ENCODE data around the gene CFB. TPM values are rescaled to one million over a fixed set of nuclear protein-coding genes. Genes with fewer than 3 reads are reported as not detected.

Gene CFB
- 1 to 10 TPM; 3.7 to 6.8 (median 5.1) TPM for total RNA-seq

DNA sequence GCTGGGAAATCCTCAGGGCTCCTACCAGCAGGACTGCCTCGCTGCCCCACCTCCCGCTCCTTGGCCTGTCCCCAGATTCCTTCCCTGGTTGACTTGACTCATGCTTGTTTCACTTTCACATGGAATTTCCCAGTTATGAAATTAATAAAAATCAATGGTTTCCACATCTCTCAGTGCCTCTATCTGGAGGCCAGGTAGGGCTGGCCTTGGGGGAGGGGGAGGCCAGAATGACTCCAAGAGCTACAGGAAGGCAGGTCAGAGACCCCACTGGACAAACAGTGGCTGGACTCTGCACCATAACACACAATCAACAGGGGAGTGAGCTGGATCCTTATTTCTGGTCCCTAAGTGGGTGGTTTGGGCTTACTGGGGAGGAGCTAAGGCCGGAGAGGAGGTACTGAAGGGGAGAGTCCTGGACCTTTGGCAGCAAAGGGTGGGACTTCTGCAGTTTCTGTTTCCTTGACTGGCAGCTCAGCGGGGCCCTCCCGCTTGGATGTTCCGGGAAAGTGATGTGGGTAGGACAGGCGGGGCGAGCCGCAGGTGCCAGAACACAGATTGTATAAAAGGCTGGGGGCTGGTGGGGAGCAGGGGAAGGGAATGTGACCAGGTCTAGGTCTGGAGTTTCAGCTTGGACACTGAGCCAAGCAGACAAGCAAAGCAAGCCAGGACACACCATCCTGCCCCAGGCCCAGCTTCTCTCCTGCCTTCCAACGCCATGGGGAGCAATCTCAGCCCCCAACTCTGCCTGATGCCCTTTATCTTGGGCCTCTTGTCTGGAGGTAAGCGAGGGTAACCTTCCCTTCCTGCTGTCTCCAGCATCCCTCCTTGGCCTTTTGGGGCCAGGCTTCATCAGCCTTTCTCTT lies at the start of gene CFB:
TSS of gene CFB (plus strand) at position 589 of the 863 bp plus-strand sequence. CDS start at position 716, 127 bp downstream.
- no peak for TF ChIP-seq EP300 (IDR thresholded peaks at IDR 0.05)
- TF ChIP-seq POLR2AphosphoS5 (IDR thresholded peaks at IDR 0.05): peak in 1 of 3 donors; percentile 22
- Histone ChIP-seq H3K9me3 (no peaks in the 10 kb centered on the region), H3K4me1 (peaks cover 21% of the 10 kb centered on the region), H3K36me3 (peaks cover 4% of the 10 kb centered on the region), H3K27me3 (no peaks in the 10 kb centered on the region), H3K4me3 (peak within 1 kb of the TSS; percentile 19), H3K27ac (peak within 1 kb of the TSS; percentile 78)
- peak; percentile 89 to 90 for DNase-seq (ENCODE audit: low spot score in 2 of 2)
- WGBS: 30% methylated on average over 10 of the region's 11 CpGs

DNA sequence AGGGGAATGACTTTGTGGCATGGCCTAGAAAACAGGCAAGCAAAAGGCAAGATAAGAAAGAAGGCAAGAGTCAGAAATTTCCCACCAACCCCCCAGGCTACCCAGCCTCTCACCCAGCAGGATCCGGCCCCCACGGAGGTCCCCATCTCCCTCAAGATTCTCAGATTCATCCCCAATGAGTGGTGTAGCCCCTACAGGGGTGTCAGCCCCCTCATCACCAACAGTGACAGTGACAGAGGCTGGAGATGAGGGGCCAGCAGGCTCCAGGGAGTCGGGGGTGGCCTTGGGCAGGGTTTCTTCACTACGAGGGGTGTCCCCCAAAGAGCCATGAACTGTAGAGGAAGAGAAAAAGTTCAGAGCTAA lies 49.4 kb upstream of the CFB start:
- H3K36me3 ChIP-seq: peaks cover 39% of the 10 kb centered on the region
- no peak for DNase-seq (ENCODE audit: low spot score in 2 of 2)
- no peaks in the 10 kb centered on the region for H3K27me3 ChIP-seq
- TF ChIP-seq, protein P1, sequence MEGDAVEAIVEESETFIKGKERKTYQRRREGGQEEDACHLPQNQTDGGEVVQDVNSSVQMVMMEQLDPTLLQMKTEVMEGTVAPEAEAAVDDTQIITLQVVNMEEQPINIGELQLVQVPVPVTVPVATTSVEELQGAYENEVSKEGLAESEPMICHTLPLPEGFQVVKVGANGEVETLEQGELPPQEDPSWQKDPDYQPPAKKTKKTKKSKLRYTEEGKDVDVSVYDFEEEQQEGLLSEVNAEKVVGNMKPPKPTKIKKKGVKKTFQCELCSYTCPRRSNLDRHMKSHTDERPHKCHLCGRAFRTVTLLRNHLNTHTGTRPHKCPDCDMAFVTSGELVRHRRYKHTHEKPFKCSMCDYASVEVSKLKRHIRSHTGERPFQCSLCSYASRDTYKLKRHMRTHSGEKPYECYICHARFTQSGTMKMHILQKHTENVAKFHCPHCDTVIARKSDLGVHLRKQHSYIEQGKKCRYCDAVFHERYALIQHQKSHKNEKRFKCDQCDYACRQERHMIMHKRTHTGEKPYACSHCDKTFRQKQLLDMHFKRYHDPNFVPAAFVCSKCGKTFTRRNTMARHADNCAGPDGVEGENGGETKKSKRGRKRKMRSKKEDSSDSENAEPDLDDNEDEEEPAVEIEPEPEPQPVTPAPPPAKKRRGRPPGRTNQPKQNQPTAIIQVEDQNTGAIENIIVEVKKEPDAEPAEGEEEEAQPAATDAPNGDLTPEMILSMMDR (IDR thresholded peaks at IDR 0.05): no peak
- TF ChIP-seq POLR2AphosphoS5 (IDR thresholded peaks at IDR 0.05) (no peak), EP300 (IDR thresholded peaks at IDR 0.05) (no peak), POLR2A (IDR thresholded peaks at IDR 0.05) (no peak)
- peak overlapping the region; percentile 82 for H3K27ac ChIP-seq
- H3K4me3 ChIP-seq: peak overlapping the region; percentile 83
- H3K4me1 ChIP-seq: peaks cover 37% of the 10 kb centered on the region
- WGBS: 45% methylated on average over 4 of the region's 4 CpGs
- no peaks in the 10 kb centered on the region for H3K9me3 ChIP-seq

DNA sequence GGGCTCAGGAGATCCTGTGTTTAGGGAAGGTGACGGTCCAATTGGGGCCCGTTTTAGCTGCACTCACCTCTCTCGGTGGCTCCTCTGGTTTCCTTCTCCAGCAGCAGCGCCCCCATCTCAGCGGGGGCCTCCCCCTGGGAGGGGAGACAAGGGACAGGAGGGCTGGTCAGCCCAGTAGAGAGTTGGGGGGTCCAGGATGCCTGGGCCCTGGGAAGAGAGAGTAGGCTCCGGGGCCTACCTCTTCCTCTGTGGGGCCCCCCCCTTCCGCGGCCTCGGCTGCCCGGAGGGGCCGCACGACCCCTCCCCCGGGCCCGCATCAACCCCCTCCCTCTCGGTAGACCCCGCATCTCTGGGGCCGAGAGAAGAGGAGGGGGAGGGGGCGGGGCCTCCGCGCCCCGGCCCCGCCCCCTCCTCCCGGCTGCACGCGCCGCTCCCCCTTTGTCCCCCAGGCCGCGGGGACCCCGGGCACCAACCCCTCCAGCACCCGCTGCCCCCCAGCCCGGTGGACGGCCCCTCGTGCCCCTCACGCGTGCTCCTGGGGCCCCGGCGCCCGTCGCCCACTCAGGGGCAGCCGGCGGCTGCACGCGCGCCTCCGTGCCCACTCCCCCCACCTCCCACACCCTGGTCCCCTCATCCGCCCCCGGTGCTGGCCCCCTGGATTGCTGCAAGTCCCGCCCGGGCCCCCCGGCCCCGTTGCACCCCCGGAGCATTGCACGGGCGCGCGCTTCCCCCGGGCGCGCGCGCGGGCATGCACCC lies 48.9 kb upstream of the CFB start:
- WGBS: no CpG with 5 or more reads among the region's 62 CpGs
- Histone ChIP-seq H3K4me3 (peak overlapping the region; percentile 83), H3K27ac (peak overlapping the region; percentile 82), H3K9me3 (no peaks in the 10 kb centered on the region), H3K27me3 (no peaks in the 10 kb centered on the region), H3K36me3 (peaks cover 33% of the 10 kb centered on the region), H3K4me1 (peaks cover 39% of the 10 kb centered on the region)
- DNase-seq (ENCODE audit: low spot score in 2 of 2): peak in 1 of 2 donors; percentile 81
- no peak for TF ChIP-seq POLR2AphosphoS5 (IDR thresholded peaks at IDR 0.05)
- TF ChIP-seq EP300 (IDR thresholded peaks at IDR 0.05): no peak
- no peak for TF ChIP-seq POLR2A (IDR thresholded peaks at IDR 0.05)
- TF ChIP-seq, protein P1 (IDR thresholded peaks at IDR 0.05): no peak

DNA sequence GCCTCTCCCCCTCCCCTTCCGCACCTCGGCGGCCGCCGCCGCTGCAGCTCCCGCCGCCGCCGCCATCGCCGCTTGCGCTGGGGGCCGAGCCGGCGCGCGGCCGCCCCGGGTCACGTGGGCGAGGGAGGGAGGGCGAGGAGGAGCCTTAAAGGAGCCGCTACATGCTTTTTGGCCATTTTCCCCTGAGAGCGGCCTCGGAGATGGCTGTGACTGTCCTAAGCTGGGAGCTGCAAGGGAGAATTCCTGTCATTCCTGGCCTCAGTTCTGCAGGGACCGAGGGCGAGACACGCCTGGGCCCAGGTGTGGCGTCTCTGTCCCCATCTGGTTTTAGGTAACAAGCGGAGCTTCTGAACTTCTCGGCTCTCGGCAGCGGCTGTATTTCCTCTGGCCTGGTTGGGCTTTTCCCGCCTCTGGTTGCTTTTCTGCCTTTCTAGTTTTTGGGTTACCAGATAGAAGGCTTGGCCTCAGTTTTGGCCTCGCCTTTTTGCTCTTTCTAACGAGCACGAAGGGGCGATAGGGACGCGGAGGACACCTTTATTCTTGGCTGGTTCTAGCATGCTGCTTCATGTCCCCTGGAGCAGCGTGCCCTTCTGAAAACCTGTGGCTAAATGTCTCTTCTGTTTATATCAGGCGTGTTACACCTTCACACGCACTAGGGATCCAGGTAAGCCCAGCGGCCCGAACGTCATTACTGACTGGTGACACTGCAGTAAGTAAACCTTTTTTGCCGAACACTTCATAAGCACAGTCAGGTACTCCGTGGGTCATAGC lies 48.1 kb upstream of the CFB start, which contains the start of gene EHMT2:
TSS of gene EHMT2 (minus strand) at position 87 of the 771 bp plus-strand sequence. CDS start at position 66, 21 bp downstream.
- Histone ChIP-seq H3K27ac (peak within 1 kb of the TSS; percentile 82), H3K27me3 (no peaks in the 10 kb centered on the region), H3K36me3 (peaks cover 26% of the 10 kb centered on the region), H3K4me3 (peak within 1 kb of the TSS; percentile 83), H3K9me3 (no peaks in the 10 kb centered on the region), H3K4me1 (peaks cover 44% of the 10 kb centered on the region)
- TF ChIP-seq POLR2A (IDR thresholded peaks at IDR 0.05): peak in 1 of 2 donors; percentile 23
- peak in 1 of 3 donors; percentile 16 for TF ChIP-seq POLR2AphosphoS5 (IDR thresholded peaks at IDR 0.05)
- TF ChIP-seq EP300 (IDR thresholded peaks at IDR 0.05): no peak
- TF ChIP-seq, protein P1 (IDR thresholded peaks at IDR 0.05): peak in 1 of 2 donors; percentile 12
- peak; percentile 88 to 90 for DNase-seq (ENCODE audit: low spot score in 2 of 2)
- under 1% methylated on average over 22 of the region's 49 CpGs for WGBS

DNA sequence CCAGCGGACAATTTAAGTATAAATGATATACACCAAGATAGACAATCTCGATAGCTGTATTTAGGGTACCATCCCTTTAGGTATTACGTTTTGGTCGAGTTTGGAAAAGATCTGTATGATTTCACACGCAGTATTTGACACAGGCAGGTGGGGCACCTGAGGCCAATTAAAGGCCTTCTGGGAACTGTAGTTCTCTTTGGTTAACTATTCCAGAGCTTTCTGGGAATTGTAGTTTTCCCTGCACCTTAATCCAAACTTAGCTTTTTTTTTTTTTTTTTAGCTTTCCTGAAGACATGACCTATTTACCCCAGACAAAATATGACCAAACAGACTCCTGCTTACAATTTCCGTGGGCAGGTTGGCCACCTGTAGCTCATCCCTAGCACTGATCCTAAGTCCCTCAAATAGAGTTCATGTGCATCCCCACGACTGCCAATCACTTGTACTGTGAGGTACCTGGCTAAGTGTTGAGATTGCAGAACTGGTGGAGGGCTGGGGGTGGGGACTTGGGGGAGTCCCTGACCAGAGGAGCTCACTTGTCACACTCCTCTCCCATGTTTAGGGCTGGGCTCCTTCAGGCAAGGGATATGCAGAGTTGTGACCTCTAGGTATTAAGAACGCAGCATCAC lies 47.4 kb upstream of the CFB start:
- Histone ChIP-seq H3K4me3 (peak overlapping the region; percentile 83), H3K27ac (peak overlapping the region; percentile 82), H3K9me3 (no peaks in the 10 kb centered on the region), H3K27me3 (no peaks in the 10 kb centered on the region), H3K4me1 (peaks cover 48% of the 10 kb centered on the region), H3K36me3 (peaks cover 19% of the 10 kb centered on the region)
- DNase-seq (ENCODE audit: low spot score in 2 of 2): no peak
- 16% methylated on average over 8 of the region's 8 CpGs for WGBS
- no peak for TF ChIP-seq POLR2AphosphoS5 (IDR thresholded peaks at IDR 0.05)
- TF ChIP-seq, protein P1 (IDR thresholded peaks at IDR 0.05): no peak
- TF ChIP-seq POLR2A (IDR thresholded peaks at IDR 0.05): no peak
- TF ChIP-seq EP300 (IDR thresholded peaks at IDR 0.05): no peak

All from suprapubic skin (tissue), 4 donors.